ENCODE data around the gene FCGR3A.
"Not testable (repeated sequence)": the region's sequence is repeated elsewhere in the genome, so short reads cannot be mapped to it uniquely, and the experiment has no call there.

The FCGR3A gene

DNA sequence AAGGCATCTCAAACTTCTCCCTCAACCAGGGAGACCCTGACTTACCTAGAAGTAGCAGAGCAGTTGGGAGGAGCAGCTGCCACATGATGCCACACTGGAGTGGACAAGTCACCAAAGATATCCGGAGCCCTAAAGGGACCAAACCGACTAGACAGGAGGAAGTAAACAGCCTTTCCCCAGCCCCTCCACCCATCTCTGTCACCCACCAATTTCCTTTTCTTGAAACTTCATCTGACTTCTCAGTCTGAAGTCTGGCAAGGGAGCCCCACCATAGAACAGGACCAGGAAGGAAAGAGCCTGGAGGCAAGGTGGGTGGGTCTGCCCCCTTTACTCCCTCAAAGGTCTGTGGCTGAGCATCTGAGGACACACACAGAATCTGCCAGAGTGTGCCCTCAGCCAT, at the start of gene FCGR3A:
FCGR3A (minus strand) TSS at position 167 of the 400 bp plus-strand sequence; CDS start at position 85, 82 bp downstream.
- DNase-seq (ENCODE audit: low spot score): no peak

DNA sequence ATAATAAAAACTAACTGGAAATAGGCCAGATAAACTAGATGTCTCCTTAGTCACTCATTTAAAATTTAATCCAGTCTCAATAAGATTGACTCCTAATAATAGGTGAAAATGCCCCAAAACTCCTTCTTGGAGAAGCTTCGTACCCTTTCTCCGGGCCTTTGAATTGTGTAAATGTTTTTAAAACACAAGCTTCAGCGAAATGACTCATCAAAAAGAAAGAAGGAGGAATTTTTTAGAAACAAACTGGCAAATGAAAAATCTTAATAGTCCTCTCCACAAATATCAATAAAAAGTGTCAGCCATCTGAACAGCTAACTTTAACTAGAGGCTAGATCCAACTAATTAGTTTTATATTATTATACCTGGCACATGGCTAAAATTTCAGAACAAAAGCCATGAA, 47.5 kb upstream of the FCGR3A start:
- not testable (repeated sequence) for DNase-seq (ENCODE audit: low spot score)

DNA sequence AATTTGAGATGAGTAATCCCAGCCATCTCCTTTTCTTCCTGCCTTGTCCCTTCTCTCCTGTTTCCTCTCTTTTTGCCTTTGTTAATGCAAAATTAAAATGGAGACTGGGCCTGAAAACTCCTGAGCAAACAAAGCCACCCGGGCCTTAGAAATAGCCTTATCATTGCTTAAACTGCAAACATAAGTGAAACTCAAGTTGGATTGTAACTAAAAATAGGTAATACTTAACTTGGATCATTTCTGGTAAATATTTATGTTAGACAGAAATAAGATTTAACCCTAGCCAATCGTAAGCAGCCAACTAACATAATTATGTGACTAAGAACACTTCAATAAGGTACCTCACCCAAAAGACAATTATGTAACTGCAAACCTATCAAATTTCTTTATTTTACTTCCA, 46.0 kb upstream of the FCGR3A start:
- DNase-seq (ENCODE audit: low spot score): not testable (repeated sequence)

DNA sequence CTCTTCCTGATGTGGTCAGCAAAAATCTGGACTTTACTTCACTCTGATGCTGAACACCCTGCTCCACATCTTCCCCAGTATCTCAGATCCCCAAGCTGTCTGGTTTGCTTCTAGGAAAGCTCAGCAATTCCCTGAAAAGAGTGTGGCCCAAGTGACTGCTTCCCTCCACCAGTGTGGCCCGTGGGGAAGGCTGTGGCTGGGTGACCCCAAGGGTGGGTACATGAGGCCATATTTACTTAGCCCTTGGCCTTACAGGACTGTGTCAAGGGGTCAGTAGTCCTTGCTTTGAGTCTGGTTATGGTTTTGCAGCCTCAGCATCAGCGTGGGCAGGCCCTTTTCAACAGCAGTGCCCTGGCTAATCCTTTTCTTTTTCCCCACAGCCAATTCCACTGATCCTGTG, 45.6 kb upstream of the FCGR3A start:
- not testable (repeated sequence) for DNase-seq (ENCODE audit: low spot score)

DNA sequence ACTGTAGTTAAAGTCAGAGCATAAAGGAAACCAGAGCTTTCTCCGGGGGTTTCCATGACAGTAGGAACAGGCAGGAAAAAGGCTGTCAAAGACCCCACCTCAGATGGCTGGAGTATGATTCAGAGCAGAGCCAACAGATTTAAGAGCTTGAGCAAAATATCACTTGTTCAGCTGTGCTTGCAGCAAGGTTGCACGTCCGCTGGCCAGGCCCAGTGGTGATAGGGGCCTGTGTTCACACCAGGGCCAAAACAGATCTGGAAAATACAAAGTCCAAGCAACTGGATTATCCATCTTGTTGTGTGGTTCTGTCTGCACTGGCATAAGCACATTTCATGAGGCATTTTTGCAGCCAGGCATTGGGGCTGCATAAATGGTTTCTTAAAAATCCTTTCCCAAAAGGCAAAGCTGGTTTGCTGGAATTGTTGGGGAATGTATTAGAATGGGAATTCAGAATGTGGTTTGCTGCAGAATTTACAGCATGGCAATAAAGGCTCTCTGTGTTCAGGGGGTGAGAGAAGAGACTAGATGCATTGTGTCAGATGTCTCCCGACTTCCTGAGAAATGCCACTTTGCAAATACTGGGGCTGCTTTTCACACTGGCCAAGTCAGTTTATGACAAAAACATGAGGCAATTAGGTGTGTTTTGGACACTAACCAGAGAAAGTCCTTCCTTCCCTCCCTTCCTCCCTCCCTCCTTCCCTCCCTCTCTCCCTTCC, 44.8 kb upstream of the FCGR3A start:
- DNase-seq (ENCODE audit: low spot score): not testable (repeated sequence)

DNA sequence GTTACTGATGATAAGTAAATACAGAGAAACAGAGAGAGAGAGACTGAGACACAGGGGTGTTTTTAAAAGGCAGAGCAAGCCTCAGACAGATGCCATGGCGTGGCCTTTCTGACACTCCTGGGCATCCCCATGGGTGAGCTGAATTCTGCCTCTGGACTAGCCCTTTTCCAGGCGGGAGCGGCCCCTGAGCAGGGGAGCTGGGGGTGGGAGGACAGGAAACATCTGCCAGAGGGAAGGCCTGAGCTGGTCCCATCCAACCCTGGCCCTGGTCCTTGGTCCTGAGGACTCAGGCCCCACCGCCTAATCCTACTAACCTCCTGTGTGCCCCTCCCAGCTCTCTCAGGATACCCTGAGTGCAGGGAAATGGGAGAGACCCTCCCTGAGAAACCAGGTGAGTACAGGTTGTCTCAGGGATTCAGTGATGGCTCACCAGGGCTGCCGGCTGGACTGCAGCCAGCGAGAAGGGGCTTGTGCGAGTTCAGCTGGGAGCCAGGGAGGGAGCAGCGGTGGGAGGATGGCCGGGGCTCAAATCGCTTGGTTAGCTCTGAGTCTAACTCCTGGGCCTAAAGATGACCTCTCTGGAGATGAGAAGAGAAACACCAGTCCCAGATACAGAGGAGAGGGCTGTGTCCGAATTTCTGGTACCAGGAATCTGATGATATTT, 43.6 kb upstream of the FCGR3A start:
- not testable (repeated sequence) for DNase-seq (ENCODE audit: low spot score)

DNA sequence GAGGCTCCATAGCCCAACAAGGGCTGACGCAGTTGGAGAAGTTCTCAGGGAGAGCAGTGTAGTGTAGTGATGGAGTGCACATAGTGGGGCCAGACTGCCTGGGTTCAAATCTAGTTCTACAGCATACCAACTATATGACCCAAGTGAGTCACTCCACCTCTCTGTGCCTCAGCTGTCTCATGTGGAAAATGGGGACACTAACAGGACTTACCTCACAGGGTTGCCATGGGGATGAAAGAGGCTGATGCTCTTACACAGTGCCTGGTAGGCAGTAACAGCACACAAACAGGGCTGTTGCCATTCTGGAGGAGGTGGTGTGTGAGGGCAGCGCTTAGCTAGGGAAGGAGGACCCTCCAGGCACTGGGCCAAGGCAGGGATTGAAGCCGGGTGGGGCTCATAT, 43.0 kb upstream of the FCGR3A start:
- not testable (repeated sequence) for DNase-seq (ENCODE audit: low spot score)

DNA sequence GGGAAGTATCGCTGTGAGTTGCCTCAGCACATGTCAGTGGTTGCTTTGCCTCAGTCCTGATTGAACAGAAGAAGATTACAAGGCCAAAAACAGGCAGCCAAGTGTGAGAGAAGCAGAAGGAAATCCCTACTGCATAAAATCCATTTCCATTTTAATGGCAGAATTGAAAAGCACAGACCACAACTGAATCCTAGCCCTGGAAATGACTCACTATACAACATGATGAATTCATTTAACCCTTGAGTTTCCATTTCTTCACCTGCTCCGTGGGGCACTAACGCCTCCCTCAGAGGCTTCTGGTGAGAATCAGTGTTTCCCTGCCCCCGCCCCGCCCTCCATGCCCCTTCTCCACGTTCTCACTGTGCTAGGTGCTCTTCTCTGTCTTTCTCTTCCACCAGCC, 40.3 kb upstream of the FCGR3A start:
- DNase-seq (ENCODE audit: low spot score): not testable (repeated sequence)

DNA sequence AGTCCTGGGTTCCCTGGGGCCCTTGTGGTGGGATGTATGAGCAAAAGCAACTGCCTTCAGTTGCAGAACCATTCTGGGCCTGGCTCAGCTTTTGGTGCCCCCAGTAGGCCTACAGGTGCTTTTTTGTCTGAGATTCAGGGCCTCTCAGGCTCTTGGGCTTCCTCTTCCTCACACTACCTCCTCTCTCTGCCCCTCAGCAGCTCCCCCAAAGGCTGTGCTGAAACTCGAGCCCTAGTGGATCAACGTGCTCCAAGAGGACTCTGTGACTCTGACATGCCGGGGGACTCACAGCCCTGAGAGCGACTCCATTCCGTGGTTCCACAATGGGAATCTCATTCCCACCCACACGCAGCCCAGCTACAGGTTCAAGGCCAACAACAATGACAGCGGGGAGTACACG, 39.7 kb upstream of the FCGR3A start:
- DNase-seq (ENCODE audit: low spot score): not testable (repeated sequence)

DNA sequence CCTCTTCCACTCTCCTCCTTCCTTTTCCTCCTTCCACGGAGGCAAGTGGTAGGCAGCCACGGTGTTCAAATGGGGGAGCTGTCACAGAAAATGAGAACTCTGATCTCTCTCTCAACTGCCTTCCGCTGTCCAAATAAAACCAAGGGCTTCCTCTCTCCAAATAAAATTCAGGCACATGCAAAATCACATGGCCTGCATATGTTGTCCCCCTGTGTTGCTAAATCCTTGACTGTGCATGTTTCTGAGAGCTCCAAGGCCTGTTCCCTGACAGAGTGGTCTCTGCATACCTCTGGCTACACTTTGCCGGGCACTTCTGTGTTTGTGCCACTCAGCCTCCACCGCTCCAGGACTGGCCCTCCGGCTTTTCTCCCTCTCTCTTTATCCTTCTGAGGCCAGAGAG, 39.0 kb upstream of the FCGR3A start:
- DNase-seq (ENCODE audit: low spot score): not testable (repeated sequence)

DNA sequence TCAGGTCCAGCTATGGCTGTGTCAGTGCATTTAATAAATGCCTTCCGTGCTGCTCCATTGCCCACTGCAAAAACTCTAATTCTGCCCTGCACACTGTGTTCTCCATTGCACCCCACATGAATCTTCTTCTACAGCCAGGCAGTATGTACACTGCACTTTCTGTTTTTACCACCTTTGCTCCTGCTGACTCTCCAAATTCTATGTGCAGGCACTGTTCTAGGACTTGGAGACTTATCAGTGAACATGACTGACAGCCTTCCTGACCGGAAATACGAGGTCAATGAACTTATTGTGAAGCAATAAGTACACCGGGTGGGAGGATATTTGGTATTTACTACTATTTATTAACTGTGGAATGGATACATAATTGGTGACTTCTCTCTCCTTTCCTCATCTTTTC, 33.3 kb upstream of the FCGR3A start:
- DNase-seq (ENCODE audit: low spot score): not testable (repeated sequence)

DNA sequence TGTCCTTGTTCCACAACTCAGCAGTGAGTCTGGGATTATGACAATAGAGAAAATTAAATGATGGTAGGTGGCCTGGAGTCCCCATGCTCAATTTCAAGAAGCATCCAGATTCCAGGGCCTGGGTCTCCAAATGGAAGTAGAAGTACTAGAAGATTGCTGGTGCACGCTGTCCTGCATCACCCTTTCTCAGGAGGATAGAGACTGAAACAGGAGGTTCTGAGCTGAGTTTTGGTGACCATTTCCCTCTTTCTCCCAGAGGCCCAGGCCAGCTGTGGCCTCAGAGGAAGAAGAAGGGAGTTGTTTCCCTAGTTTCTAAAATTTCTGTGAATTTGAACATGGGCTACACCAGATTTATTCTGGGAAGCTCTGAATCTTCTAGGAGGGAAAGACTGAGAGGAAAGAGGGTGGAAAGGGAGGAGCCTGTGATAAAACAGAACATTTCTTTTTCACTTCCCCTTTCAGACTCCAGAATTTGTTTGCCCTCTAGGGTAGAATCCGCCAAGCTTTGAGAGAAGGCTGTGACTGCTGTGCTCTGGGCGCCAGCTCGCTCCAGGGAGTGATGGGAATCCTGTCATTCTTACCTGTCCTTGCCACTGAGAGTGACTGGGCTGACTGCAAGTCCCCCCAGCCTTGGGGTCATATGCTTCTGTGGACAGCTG, 31.4 kb upstream of the FCGR3A start:
- DNase-seq (ENCODE audit: low spot score): not testable (repeated sequence)

DNA sequence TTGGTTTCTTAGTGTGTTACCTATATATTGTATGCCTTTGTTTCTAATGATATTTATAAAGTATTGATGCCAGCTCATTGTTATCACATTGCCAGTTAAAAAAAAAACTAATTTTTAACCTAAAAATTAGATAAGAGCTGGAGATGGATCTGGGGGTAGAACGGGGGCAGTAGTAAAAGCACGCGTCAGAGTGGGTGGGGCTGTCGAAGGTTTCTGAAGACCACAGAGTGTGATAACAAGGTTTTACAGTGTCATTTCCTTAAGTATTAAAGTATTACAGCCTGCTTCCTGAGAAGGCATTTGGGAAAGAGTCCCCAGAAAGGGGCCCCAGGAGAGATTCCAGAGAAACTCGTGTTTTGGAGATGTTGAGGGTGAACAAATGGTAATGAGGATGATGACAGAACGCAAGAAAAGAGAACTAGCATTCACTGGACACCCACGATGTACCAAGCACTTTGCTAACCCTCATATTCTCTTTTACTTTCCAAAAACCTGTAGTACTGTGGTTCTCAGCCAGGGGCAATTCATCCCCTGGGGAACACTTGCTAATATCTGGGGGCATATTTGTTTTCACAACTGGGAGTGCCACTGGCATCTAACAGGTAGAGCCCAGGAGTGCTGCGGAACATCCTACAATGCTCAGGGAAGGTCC, 30.4 kb upstream of the FCGR3A start:
- DNase-seq (ENCODE audit: low spot score): not testable (repeated sequence)

DNA sequence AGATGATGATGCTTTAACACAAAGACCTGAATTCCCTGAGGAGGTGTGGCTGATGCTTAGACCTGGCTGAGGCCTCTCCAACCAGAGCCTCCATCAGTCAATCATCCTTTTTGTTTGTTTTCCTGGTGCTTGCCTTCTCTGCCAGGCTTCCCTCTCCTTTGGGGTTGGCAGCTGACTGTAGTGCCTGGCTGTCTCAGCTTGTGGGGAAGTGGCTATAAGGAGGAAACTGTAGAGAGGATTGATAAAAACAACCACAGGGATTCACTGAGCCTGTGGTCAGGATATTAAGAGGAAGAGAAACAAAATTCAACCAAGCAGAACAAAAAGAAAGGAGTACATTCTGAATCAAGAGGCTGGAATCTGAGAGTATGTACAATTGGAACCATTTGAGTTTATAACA, 27.1 kb upstream of the FCGR3A start:
- DNase-seq (ENCODE audit: low spot score): not testable (repeated sequence)

DNA sequence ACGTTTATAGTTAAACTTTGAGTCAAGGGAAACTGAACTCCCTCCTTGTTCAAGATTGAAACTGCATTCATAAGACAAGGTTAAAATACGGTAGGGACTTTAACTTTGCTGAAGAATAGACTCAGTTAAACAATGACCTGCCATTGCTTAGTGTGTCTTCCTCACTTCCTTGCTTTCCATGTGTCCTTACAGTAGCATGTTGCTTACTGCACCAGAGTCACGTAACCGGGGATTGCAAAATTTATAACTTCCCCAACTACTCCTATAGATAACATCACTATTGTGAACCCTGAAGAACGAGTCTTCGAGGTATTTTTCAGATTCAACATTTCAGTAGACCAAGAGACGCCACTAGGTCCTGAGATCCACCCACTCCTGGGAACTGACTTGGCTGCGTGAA, 22.1 kb upstream of the FCGR3A start:
- not testable (repeated sequence) for DNase-seq (ENCODE audit: low spot score)

DNA sequence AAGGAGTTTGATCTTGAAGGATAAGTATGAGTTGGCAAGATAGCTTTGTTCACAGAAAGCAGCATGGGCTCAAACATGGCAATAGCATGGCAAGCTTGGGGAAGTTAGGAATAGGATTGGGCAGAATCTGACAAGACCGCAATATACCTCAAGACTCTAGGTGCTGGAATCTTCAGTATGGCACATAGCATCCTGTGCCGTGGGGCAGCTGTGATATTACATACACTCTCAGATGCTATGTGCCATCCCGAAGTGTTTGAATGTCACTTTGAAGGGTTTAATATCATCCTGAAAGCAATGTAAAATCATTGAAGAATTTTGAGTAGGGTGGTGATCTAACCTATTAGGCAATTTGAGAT, 17.0 kb upstream of the FCGR3A start:
- not testable (repeated sequence) for DNase-seq (ENCODE audit: low spot score)

DNA sequence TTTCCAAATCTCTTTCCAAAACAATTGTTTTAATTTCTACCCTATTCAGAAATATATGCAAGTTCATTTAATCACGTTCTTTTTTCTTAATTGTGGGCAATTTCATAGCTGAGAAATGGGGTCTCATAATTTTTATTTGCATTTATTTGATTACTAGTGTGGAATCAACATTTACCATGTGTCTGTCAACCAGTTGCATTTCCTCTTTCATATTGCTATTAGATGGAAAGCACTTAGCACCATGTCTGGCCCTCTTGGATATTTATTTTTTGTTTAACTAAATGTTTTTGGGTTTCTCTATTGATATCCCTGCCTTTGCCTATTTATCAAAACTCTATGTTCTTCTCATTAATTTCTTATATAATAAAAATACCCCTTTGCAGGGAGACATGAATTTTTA, 13.9 kb upstream of the FCGR3A start:
- DNase-seq (ENCODE audit: low spot score): not testable (repeated sequence)

DNA sequence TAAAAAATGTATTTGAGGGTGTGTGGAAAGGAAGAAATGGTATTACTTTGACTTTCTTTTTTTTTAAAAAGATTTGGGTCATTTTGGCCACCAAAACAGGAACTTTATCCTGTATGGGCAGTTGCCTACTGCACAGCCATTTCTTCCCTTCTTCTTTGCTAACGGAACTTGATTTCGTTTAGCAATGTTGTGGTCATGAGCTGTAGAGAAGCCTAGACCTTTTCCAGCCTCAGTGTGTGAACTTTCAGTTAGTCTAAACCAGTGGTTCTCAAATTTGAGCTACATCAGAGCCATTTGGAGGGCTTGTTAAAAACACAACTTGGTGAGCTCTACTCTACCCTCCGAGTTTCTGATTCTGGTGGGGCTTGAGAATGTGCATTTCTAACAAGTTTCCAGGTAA, 12.8 kb upstream of the FCGR3A start:
- DNase-seq (ENCODE audit: low spot score): not testable (repeated sequence)

DNA sequence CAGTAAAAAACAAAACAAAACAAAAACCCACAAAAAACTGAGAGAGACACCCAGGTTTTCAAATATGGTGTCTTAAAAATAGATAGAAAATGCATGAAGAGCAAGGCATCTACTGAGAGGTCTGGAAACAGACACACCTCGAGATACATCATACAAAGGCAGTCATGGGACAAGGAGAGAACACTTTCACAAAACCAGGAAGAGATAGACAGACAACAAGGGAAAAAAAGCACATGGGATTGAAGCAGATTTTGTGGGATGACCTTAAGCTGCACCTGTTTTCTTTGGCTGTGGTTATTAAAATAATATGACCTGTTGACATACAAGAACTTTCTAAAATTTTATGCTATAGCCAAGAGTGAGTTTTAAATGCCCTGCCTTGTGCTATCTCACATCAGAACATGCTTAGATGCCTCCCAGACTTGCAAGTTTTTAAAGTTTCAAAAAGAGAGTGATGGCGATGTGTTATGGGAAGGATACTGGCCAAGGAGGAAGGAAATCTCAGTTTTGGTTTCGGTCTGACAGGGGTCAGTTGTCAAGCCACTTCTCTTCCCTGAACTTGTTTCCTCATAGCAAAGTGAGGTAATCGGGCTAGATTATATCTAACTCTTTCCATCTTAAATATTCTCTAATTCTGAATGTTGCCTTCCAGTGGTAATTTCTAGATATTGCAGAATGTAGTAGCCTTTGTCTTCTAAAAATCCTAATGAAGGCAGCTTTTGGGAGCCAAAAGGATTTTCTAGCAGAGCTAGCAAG, 11.5 kb upstream of the FCGR3A start:
- DNase-seq (ENCODE audit: low spot score): not testable (repeated sequence)

DNA sequence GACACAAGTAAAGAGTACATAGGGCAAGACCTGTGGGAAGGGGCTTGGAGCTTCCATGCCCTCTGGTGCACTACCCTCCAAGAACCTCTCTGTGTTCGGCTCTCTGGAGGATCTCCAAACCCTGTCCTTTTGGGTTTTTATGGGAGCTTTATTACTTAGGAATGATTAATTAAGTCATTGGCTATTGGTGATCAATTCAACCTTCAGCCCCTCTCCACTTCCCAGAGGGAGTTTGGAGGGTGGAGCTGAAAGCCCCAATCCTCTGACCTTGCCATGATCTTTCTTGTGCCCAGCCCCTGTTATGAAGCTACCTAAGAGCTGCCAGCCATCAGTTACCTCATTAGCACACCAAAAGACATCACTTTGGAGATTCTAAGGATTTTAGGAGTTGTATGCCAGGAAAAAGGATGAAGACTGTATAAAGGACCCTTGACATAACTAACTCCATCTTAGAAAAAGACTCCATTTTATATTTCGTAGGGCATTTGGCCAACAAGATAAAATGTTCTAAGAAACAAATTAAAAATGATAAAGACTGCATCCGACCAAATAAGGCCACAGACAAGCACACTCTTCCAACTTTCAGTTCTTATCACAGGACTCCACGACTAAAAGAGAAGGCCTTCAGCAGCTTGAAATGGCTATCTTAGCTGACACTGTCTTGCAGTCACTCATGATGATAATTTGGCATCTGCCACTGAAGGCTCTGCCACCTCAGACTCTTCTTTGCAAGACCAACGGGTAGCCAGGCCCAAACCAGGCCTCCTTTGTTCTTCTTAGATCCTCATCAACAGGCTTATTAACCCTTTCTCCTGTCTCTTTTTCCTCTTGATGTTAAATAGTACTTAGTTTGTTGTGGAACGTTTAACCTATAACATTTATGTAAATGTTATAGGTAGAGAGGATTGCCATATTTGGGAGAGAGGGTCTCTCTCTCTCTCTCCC, 8.2 kb upstream of the FCGR3A start:
- DNase-seq (ENCODE audit: low spot score): not testable (repeated sequence)

DNA sequence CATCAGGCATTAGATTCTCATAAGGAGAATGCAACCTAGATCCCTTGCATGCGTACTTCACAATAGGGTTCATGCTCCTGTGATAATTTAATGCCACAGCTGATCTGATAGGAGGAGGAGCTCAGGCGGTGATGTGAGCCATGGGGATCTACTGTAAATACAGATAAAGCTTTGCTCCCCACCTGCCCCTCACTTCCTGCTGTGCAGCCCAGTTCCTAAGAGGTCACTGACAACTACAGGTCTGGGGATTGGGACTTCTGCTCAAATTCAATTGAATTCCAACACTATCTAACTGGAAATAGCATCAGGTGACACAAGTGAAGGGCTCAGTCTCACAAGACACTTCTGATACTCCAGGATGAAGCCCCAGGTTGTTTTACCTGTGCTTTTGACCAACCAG, 7.4 kb upstream of the FCGR3A start:
- DNase-seq (ENCODE audit: low spot score): not testable (repeated sequence)
